Midbrain (tissue), 1 donor: ENCODE measurements around the gene TSC22D1.

Source experiments
- DNase-seq: peaks from one replicate; lab custom pipeline; 2025; lab: John Stamatoyannopoulos, UW

TSC22D1 gene

GRCh38 chr13:44382635-44383145 lies 193.4 kb downstream of the TSC22D1 start:
- DNase-seq, result no peak
